H1 (cell line): ENCODE measurements around the gene ARHGEF19. TPM values are rescaled to one million over a fixed set of nuclear protein-coding genes. Genes with fewer than 3 reads are reported as not detected.

Source experiments
- CTCF ChIA-PET: fragments of 300-600 bp; sonication (Branson Sonifier 250); formaldehyde crosslinking; loops from one replicate; lab custom pipeline; 2021; ENCODE audit not compliant: partially characterized antibody; lab: Charles Lee
- POLR2A ChIA-PET: fragments of 300-600 bp; sonication (Branson Sonifier 250); formaldehyde crosslinking; loops from one replicate; lab custom pipeline; 2021; ENCODE audit warnings: inconsistent platforms; ENCODE audit not compliant: partially characterized antibody; lab: Charles Lee
- DNase-seq, 2 experiments: peaks; one replicate each; pipeline versions ENCODE4 v3.0.0 to v3.0.0-alpha.2; 2010 to 2022; ENCODE audit warnings: low spot score in 2 of 2, low read depth in 1 of 2, mixed read lengths in 1 of 2
- FAIRE-seq: peaks from 2 replicates; lab custom pipeline; 2011; peaks lifted over from hg19 to GRCh38; lab: Jason Lieb, UNC
- H2AFZ ChIP-seq: 2 replicates; pipeline ENCODE4 v1.8.1; 2012; ENCODE audit warnings: low read length, inconsistent platforms
- H2AK5ac ChIP-seq: 2 replicates; pipeline ENCODE4 v1.6.1; 2013; ENCODE audit warnings: low read depth, low read length
- H2BK120ac ChIP-seq: replicated peaks from 2 replicates; pipeline ENCODE3; 2013; ENCODE audit warnings: low read depth, low read length, inconsistent platforms
- H2BK12ac ChIP-seq: 2 replicates; pipeline ENCODE4 v1.6.1; 2013; ENCODE audit warnings: low read depth, low read length
- H2BK15ac ChIP-seq: 2 replicates; pipeline ENCODE4 v1.6.1; 2013; ENCODE audit warnings: low read length
- H2BK20ac ChIP-seq: 2 replicates; pipeline ENCODE4 v1.6.1; 2013; ENCODE audit warnings: low read length
- H2BK5ac ChIP-seq: 2 replicates; pipeline ENCODE4 v1.6.1; 2013; ENCODE audit warnings: low read depth, low read length
- H3K14ac ChIP-seq: 2 replicates; pipeline ENCODE4 v1.6.1; 2013; ENCODE audit warnings: inconsistent platforms; ENCODE audit not compliant: insufficient read length
- H3K18ac ChIP-seq: 2 replicates; pipeline ENCODE4 v1.6.1; 2013; ENCODE audit warnings: low read length; ENCODE audit errors: extremely low read depth
- H3K23ac ChIP-seq: 2 replicates; pipeline ENCODE4 v1.6.1; 2013; ENCODE audit warnings: inconsistent platforms; ENCODE audit not compliant: insufficient read length
- H3K23me2 ChIP-seq: 2 replicates; pipeline ENCODE4 v1.6.1; 2013; ENCODE audit warnings: low read depth, low read length
- H3K27ac ChIP-seq: 2 replicates; pipeline ENCODE4 v1.6.1; 2011; ENCODE audit warnings: low read depth, low read length, inconsistent platforms
- H3K27me3 ChIP-seq, 4 experiments: replicated peaks in 1 of 4; 1 replicate in 1 of 4; 2 replicates in 3 of 4; pipeline versions ENCODE4 v1.6.1 to v1.8.1; 2011 to 2013; ENCODE audit warnings: low read length in 3 of 4, mild to moderate bottlenecking in 3 of 4, inconsistent platforms in 2 of 4, mixed read lengths in 2 of 4, moderate library complexity in 1 of 4; ENCODE audit not compliant: control insufficient read depth in 3 of 4, insufficient read depth in 3 of 4; ENCODE audit errors: extremely low read depth in 1 of 4
- H3K36me3 ChIP-seq, 4 experiments: 2 replicates each; pipeline versions ENCODE4 v1.6.1 to v1.8.1; 2011 to 2013; ENCODE audit warnings: mild to moderate bottlenecking in 4 of 4, low read length in 3 of 4, moderate library complexity in 2 of 4, control low read depth in 1 of 4, inconsistent platforms in 1 of 4; ENCODE audit not compliant: insufficient read depth in 4 of 4, control insufficient read depth in 2 of 4
- H3K4ac ChIP-seq: replicated peaks from 2 replicates; pipeline ENCODE3; 2013; ENCODE audit warnings: low read length, low read depth, mixed read lengths, inconsistent platforms; ENCODE audit not compliant: insufficient read length
- H3K4me1 ChIP-seq, 4 experiments: replicated peaks in 1 of 4; 1 replicate in 1 of 4; 2 replicates in 3 of 4; pipeline versions ENCODE4 v1.6.1 to v1.8.1; 2011 to 2013; ENCODE audit warnings: low read length in 3 of 4, inconsistent platforms in 2 of 4, mixed read lengths in 1 of 4; ENCODE audit not compliant: insufficient read depth in 4 of 4, control insufficient read depth in 3 of 4
- H3K4me2 ChIP-seq, 2 experiments: 2 replicates each; pipeline versions ENCODE4 v1.6.1 to v1.8.1; 2011 to 2013; ENCODE audit warnings: low read depth in 2 of 2, low read length in 2 of 2, control low read depth in 1 of 2, inconsistent platforms in 1 of 2, mild to moderate bottlenecking in 1 of 2; ENCODE audit not compliant: insufficient read depth in 1 of 2
- H3K4me3 ChIP-seq, 4 experiments: fragments of 200-600, 300-600 bp in 1 of 4; sonication (generic), shearing (Covaris generic), sonication (Bioruptor Twin) in 1 of 4; 2 replicates each; pipeline versions ENCODE4 v1.5.1 to v1.8.1; 2011 to 2016; ENCODE audit warnings: low read length in 4 of 4, low read depth in 3 of 4, control low read depth in 2 of 4, inconsistent platforms in 2 of 4, mild to moderate bottlenecking in 2 of 4, mixed read lengths in 1 of 4, moderate library complexity in 1 of 4; ENCODE audit not compliant: insufficient read depth in 2 of 4; ENCODE audit errors: extremely low read depth in 1 of 4
- H3K56ac ChIP-seq: replicated peaks from 2 replicates; pipeline ENCODE3; 2013; ENCODE audit warnings: low read depth, mild to moderate bottlenecking, mixed read lengths, low read length, inconsistent platforms; ENCODE audit not compliant: insufficient read length
- H3K79me1 ChIP-seq: 2 replicates; pipeline ENCODE4 v1.6.1; 2013; ENCODE audit warnings: low read depth, low read length, control low read depth
- H3K79me2 ChIP-seq, 2 experiments: 2 replicates each; pipeline versions ENCODE4 v1.6.1 to v1.8.1; 2012 to 2013; ENCODE audit warnings: low read length in 2 of 2, mild to moderate bottlenecking in 2 of 2, inconsistent platforms in 1 of 2; ENCODE audit not compliant: insufficient read depth in 2 of 2, control insufficient read depth in 1 of 2
- H3K9ac ChIP-seq, 4 experiments: replicated peaks in 1 of 4; 1 replicate in 1 of 4; 2 replicates in 3 of 4; pipeline versions ENCODE4 v1.6.1 to v1.8.1; 2011 to 2013; ENCODE audit warnings: low read depth in 3 of 4, low read length in 3 of 4, control low read depth in 2 of 4, mild to moderate bottlenecking in 2 of 4, moderate library complexity in 2 of 4, inconsistent platforms in 1 of 4; ENCODE audit errors: extremely low read depth in 1 of 4
- H3K9me3 ChIP-seq, 2 experiments: 2 replicates each; pipeline versions ENCODE4 v1.6.1 to v1.8.1; 2012 to 2013; ENCODE audit warnings: mild to moderate bottlenecking in 2 of 2, moderate library complexity in 2 of 2, control low read depth in 1 of 2, inconsistent platforms in 1 of 2, low read depth in 1 of 2, low read length in 1 of 2, mixed read lengths in 1 of 2; ENCODE audit not compliant: insufficient read depth in 2 of 2
- H4K20me1 ChIP-seq, 2 experiments: replicated peaks in 1 of 2; 2 replicates each; pipeline versions ENCODE3 to v1.8.1; 2011 to 2013; ENCODE audit warnings: inconsistent platforms in 2 of 2, low read length in 2 of 2, mild to moderate bottlenecking in 1 of 2; ENCODE audit not compliant: insufficient read depth in 2 of 2, control insufficient read depth in 1 of 2
- H4K5ac ChIP-seq: 2 replicates; pipeline ENCODE4 v1.6.1; 2013; ENCODE audit warnings: low read length, low read depth, mixed read lengths, inconsistent platforms; ENCODE audit not compliant: insufficient read length
- H4K8ac ChIP-seq: 2 replicates; pipeline ENCODE4 v1.8.0; 2013; ENCODE audit warnings: mild to moderate bottlenecking, moderate library complexity, low read length, inconsistent platforms; ENCODE audit not compliant: insufficient read depth; ENCODE audit errors: extremely low read depth
- H4K91ac ChIP-seq: replicated peaks from 2 replicates; pipeline ENCODE3; 2013; ENCODE audit warnings: low read length, mixed read lengths, inconsistent platforms; ENCODE audit not compliant: insufficient read length
- CHD1 ChIP-seq: IDR thresholded peaks from 2 replicates; pipeline ENCODE4 v1.6.1; 2012; ENCODE audit warnings: low read depth, low read length, improper control_type of control experiment
- EGR1 ChIP-seq: IDR thresholded peaks from 2 replicates; pipeline ENCODE4 v1.6.1; 2011; ENCODE audit warnings: low read depth, low read length, borderline replicate concordance
- EP300 ChIP-seq, 2 experiments: IDR thresholded peaks; 1 replicate in 1 of 2; 2 replicates in 1 of 2; pipeline ENCODE4 v1.6.1; 2011 to 2012; ENCODE audit warnings: low read depth in 2 of 2, low read length in 2 of 2, mild to moderate bottlenecking in 2 of 2, borderline replicate concordance in 1 of 2, inconsistent platforms in 1 of 2, moderate library complexity in 1 of 2
- RAD21 ChIP-seq, 2 experiments: IDR thresholded peaks in 1 of 2; conservative IDR thresholded peaks in 1 of 2; 2 replicates each; pipeline ENCODE4 v1.6.1; 2011; ENCODE audit warnings: low read depth in 2 of 2, low read length in 2 of 2, improper control_type of control experiment in 1 of 2, inconsistent platforms in 1 of 2, mild to moderate bottlenecking in 1 of 2, moderate library complexity in 1 of 2
- SIX5 ChIP-seq: IDR thresholded peaks from 2 replicates; pipeline ENCODE4 v1.6.1; 2011; ENCODE audit warnings: mild to moderate bottlenecking, low read depth, low read length
- SP4 ChIP-seq: IDR thresholded peaks from 2 replicates; pipeline ENCODE4 v1.6.1; 2012; ENCODE audit warnings: low read length, inconsistent platforms
- WGBS, 2 experiments: shearing (Covaris generic) in 1 of 2; methylation state at CpG; one replicate each; pipeline versions ENCODE4 v1.1.6 to v1.1.7; 2013 to 2015; ENCODE audit warnings: low lambda C conversion rate in 2 of 2, mixed read lengths in 2 of 2, inconsistent platforms in 1 of 2, low coverage in 1 of 2, missing lambda C conversion rate in 1 of 2; ENCODE audit not compliant: insufficient replicate concordance in 2 of 2, insufficient coverage in 1 of 2, insufficient read length in 1 of 2; ENCODE audit errors: extremely low coverage in 1 of 2, missing lambda C conversion rate in 1 of 2; 5-methylcytosine and 5-hydroxymethylcytosine counted together
- polyA plus RNA-seq, 7 experiments: library from polyadenylated mRNA; depleted of rRNA in 3 of 7; stranded (reverse) in 5 of 7; unstranded in 2 of 7; fragments of >200 nt in 5 of 7; fragments of 200-250 nt in 2 of 7; gene quantifications; 1 replicate in 5 of 7; 2 replicates in 1 of 7; 4 replicates in 1 of 7; pipeline versions ENCODE4 v1.2.1 to v1.2.3, GENCODE V29; 2011 to 2013; ENCODE audit warnings: missing spikeins in 2 of 7, mixed read lengths in 2 of 7
- total RNA-seq: library from RNA; stranded (reverse); fragmentation: NEBNext Ultra II Directional; extraction: Animal tissue kit (Norgen Biotek cat#: 25700); gene quantifications from 2 replicates; pipeline ENCODE4 v1.2.1, GENCODE V29; 2021
- TF ChIP-seq, protein P1 (sequence below): IDR thresholded peaks from 2 replicates; pipeline ENCODE4 v1.6.1; 2011; ENCODE audit warnings: low read length, improper control_type of control experiment

The ARHGEF19 gene
- total and polyA plus RNA-seq, 2 of the 8 experiments (the other 6 are each of a cell fraction or from before 2014, with no cell fraction given), result 47.5 to 56.4 TPM

GRCh38 chr1:16233431-16233830, 21.0 kb upstream of the ARHGEF19 start:
- Histone ChIP-seq H2BK20ac (no peak overlapping the region), H4K8ac (no peak overlapping the region), H3K79me1 (no peaks in the 10 kb centered on the region; the same call in 1 of the 2 replicates), H3K4ac (no peak overlapping the region), H3K79me2 (no peaks in the 10 kb centered on the region), H2AK5ac (no peak overlapping the region), H4K20me1 (peaks cover 0 to 3% of the 10 kb centered on the region in 2 experiments), H3K36me3 (no peaks in the 10 kb centered on the region), H4K5ac (no peak overlapping the region), H3K4me2 (no peak overlapping the region), H3K18ac (no peak overlapping the region), H3K56ac (no peak overlapping the region), H3K23me2 (peaks cover 6% of the 10 kb centered on the region), H3K4me1 (peaks cover 0 to 9% (median 3%) of the 10 kb centered on the region in 4 experiments; a peak in 5 of 7 replicates), H2BK5ac (no peak overlapping the region), H2AFZ (no peak overlapping the region), H3K9me3 (no peaks in the 10 kb centered on the region), H2BK120ac (no peak overlapping the region), H3K9ac (no peak overlapping the region), H3K27me3 (peaks cover 0 to 13% (median 10%) of the 10 kb centered on the region in 4 experiments; a peak in 6 of 7 replicates), H3K4me3 (no peak overlapping the region), H3K14ac (no peak overlapping the region), H2BK12ac (no peak overlapping the region), H2BK15ac (no peak overlapping the region), H3K27ac (no peak overlapping the region), H4K91ac (no peak overlapping the region), H3K23ac (no peak overlapping the region)
- no peak for FAIRE-seq
- TF ChIP-seq CHD1 (no peak), EGR1 (no peak), SIX5 (no peak), RAD21 (IDR thresholded peaks at IDR 0.05 in 1 of 2, conservative IDR thresholded peaks at IDR 0.05 in 1 of 2; ENCODE audit: low read depth in 2 of 2, low read length in 2 of 2) (no peak), SP4 (no peak), EP300 (IDR thresholded peaks at IDR 0.05; ENCODE audit: borderline replicate concordance in 1 of 2, low read depth in 2 of 2, low read length in 2 of 2) (no peak)
- TF ChIP-seq, protein P1, sequence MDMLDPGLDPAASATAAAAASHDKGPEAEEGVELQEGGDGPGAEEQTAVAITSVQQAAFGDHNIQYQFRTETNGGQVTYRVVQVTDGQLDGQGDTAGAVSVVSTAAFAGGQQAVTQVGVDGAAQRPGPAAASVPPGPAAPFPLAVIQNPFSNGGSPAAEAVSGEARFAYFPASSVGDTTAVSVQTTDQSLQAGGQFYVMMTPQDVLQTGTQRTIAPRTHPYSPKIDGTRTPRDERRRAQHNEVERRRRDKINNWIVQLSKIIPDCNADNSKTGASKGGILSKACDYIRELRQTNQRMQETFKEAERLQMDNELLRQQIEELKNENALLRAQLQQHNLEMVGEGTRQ, result no peak
- 93% methylated on average over 8 of the region's 8 CpGs; no CpG with 5 or more reads in 1 of the 2 experiments for WGBS, 2 experiments
- CTCF ChIA-PET, result interaction anchor here (0.6 to 13.8 kb wide), 5 partner anchors 12 to 151 kb away, joined by 3 to 106 read pairs (median 4); no protein-coding TSS in a partner anchor
- POLR2A ChIA-PET, result interaction anchor here (0.7 to 2.5 kb wide), 2 partner anchors 27 to 36 kb away, joined by 4 to 8 read pairs; no protein-coding TSS in a partner anchor
- DNase-seq, result no peak
